Measurements from ENCODE around the gene ARHGAP11A. TPM values are rescaled to one million over a fixed set of nuclear protein-coding genes. Genes with fewer than 3 reads are reported as not detected.

Gene ARHGAP11A
- total RNA-seq, 4 donors from 2014 or later: 2.0 to 8.2 (median 4.8) TPM

- 36 to 37% methylated on average over 8 of the region's 8 CpGs for WGBS, 2 donors
- H3K9me3 ChIP-seq: no peaks in the 10 kb centered on the region
- no peaks in the 10 kb centered on the region for H3K36me3 ChIP-seq
- DNase-seq: peak; percentile 58 to 63
- intact Hi-C loops (cut with DNase I): no loop called here
- no peaks in the 10 kb centered on the region for H3K27me3 ChIP-seq
- peak overlapping the region; percentile 37 to 66 (median 57) for H3K27ac ChIP-seq
- no peak for TF ChIP-seq CTCF (IDR thresholded peaks at IDR 0.05)
- TF ChIP-seq POLR2A (IDR thresholded peaks at IDR 0.05): no peak
- H3K4me3 ChIP-seq (replicated peaks in 1 of 3): no peak overlapping the region
- H3K4me1 ChIP-seq: peaks cover 8 to 13% of the 10 kb centered on the region in 2 donors
Measured at GRCh38 chr15:32683906-32684584, 68.7 kb downstream of the ARHGAP11A start.

- WGBS, 2 donors: 76 to 86% methylated on average over 1 of the region's 1 CpG
- TF ChIP-seq CTCF (IDR thresholded peaks at IDR 0.05) (no peak), POLR2A (IDR thresholded peaks at IDR 0.05) (no peak)
- H3K27ac ChIP-seq: no peak overlapping the region
Measured at GRCh38 chr15:32685576-32685975, 70.3 kb downstream of the ARHGAP11A start.

GRCh38 chr15:32687556-32687955 lies 72.3 kb downstream of the ARHGAP11A start:
- 86 to 91% methylated on average over 5 of the region's 5 CpGs for WGBS, 2 donors

More at GRCh38 chr15:32685576-32685975, 70.3 kb downstream of the ARHGAP11A start:
- H3K27me3 ChIP-seq: no peaks in the 10 kb centered on the region
- H3K4me1 ChIP-seq: peaks cover 8 to 13% of the 10 kb centered on the region in 2 donors
- intact Hi-C loops (cut with DNase I): no loop called here
- no peak overlapping the region for H3K4me3 ChIP-seq (replicated peaks in 1 of 3)
- DNase-seq: no peak
- H3K36me3 ChIP-seq: no peaks in the 10 kb centered on the region
- H3K9me3 ChIP-seq: no peaks in the 10 kb centered on the region

GRCh38 chr15:32688151-32688639 lies 72.9 kb downstream of the ARHGAP11A start:
- Histone ChIP-seq H3K4me3 (replicated peaks in 1 of 3) (no peak overlapping the region), H3K9me3 (no peaks in the 10 kb centered on the region), H3K36me3 (no peaks in the 10 kb centered on the region), H3K27ac (no peak overlapping the region), H3K4me1 (peaks cover 8 to 11% of the 10 kb centered on the region in 2 donors), H3K27me3 (no peaks in the 10 kb centered on the region)
- intact Hi-C loops (cut with DNase I): no loop called here
- no peak for DNase-seq
- WGBS, 2 donors: 48 to 50% methylated on average over 2 of the region's 2 CpGs
- TF ChIP-seq CTCF (IDR thresholded peaks at IDR 0.05) (no peak), POLR2A (IDR thresholded peaks at IDR 0.05) (no peak)

More at GRCh38 chr15:32687556-32687955, 72.3 kb downstream of the ARHGAP11A start:
- H3K4me1 ChIP-seq: peaks cover 8 to 13% of the 10 kb centered on the region in 2 donors
- TF ChIP-seq CTCF (IDR thresholded peaks at IDR 0.05) (no peak), POLR2A (IDR thresholded peaks at IDR 0.05) (no peak)
- no peaks in the 10 kb centered on the region for H3K27me3 ChIP-seq
- no peak for DNase-seq
- no peak overlapping the region for H3K27ac ChIP-seq
- no peak overlapping the region for H3K4me3 ChIP-seq (replicated peaks in 1 of 3)
- H3K9me3 ChIP-seq: no peaks in the 10 kb centered on the region
- no peaks in the 10 kb centered on the region for H3K36me3 ChIP-seq
- intact Hi-C loops (cut with DNase I): no loop called here

Small RNAs within 50 kb of the gene (small RNA-seq; reads per million reads assigned to genes)
- gene RN7SL286P: not detected

Other genes starting within 250 kb of the ARHGAP11A start
- 1 to 10 TPM in 3 of 4 donors, under 1 TPM in 1; 0.83 to 3.5 (median 2.5) TPM for gene GOLGA8K, start 212.2 kb upstream of the ARHGAP11A start, total RNA-seq
- gene GOLGA8O, start 159.9 kb upstream of the ARHGAP11A start, total RNA-seq: 10 to 100 TPM in 1 of 4 donors, 1 to 10 TPM in 3; 2.6 to 11.7 (median 7.1) TPM
- gene GOLGA8N, start 22.0 kb upstream of the ARHGAP11A start, total RNA-seq: 100 to 1,000 TPM in 1 of 4 donors, 10 to 100 TPM in 3; 28.9 to 380 (median 80.8) TPM
- 10 to 100 TPM in 2 of 4 donors, 1 to 10 TPM in 2; 2.7 to 11.8 (median 8.3) TPM for gene SCG5, start 26.2 kb downstream of the ARHGAP11A start, total RNA-seq
- 1 to 10 TPM in 2 of 4 donors, under 1 TPM in 1, not detected in 1; 0.44 to 7.8 (median 3.2) TPM for gene GREM1, start 102.5 kb downstream of the ARHGAP11A start, total RNA-seq

Data from thyroid gland (tissue), 4 donors.